OCI-LY3 (cell line): ENCODE results near the gene SLC39A2.

Experiments used
- EZH2phosphoT487 ChIP-seq: fragments of 200-600 bp; shearing (Covaris generic); IDR thresholded peaks from 2 replicates; pipeline ENCODE4 v1.6.1; 2018; ENCODE audit warnings: antibody characterized with exemption, mixed run types, low read depth
- TF ChIP-seq, protein P1 (sequence below): fragments of 200-600, 300-600 bp; sonication (generic); IDR thresholded peaks from 2 replicates; pipeline ENCODE4 v1.5.1; 2014; ENCODE audit warnings: antibody characterized with exemption, low read length, low read depth

DNA sequence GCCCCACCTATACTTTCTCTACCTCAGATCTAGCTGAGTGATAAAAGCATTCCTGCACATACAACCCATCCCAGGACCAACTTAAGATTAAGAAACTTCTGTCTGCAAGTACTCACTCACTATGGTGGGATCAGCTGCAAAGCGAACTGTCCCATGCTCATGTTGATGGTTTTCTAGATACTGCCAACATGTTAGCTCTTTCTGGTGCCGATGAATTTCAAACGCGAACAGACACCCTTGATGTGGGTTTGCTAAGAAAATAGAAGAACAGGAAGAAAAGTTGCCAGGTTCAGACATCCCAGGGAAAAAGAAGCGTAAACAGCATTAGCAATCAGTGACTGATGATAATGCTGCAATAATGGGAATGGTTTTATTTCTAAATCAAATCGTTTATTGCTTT, 1.5 kb upstream of the SLC39A2 start:
- TF ChIP-seq EZH2phosphoT487 = no peak
- TF ChIP-seq, protein P1, sequence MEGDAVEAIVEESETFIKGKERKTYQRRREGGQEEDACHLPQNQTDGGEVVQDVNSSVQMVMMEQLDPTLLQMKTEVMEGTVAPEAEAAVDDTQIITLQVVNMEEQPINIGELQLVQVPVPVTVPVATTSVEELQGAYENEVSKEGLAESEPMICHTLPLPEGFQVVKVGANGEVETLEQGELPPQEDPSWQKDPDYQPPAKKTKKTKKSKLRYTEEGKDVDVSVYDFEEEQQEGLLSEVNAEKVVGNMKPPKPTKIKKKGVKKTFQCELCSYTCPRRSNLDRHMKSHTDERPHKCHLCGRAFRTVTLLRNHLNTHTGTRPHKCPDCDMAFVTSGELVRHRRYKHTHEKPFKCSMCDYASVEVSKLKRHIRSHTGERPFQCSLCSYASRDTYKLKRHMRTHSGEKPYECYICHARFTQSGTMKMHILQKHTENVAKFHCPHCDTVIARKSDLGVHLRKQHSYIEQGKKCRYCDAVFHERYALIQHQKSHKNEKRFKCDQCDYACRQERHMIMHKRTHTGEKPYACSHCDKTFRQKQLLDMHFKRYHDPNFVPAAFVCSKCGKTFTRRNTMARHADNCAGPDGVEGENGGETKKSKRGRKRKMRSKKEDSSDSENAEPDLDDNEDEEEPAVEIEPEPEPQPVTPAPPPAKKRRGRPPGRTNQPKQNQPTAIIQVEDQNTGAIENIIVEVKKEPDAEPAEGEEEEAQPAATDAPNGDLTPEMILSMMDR = no peak
